GM19438 (cell line): ENCODE results near the gene UBB.

ENCODE experiments used
- ATAC-seq: cut with Tn5 transposase; IDR thresholded peaks from one replicate; pipeline ENCODE4 v1.9.1; 2021; ENCODE audit warnings: low read depth; ENCODE audit not compliant: unreplicated experiment

Gene UBB

GRCh38 chr17:16380640-16381495 lies at the start of gene UBB:
TSS of gene UBB (plus strand) at chr17:16381091. CDS start at chr17:16381908, 817 bp downstream.
- ATAC-seq: peak; percentile 96

GRCh38 chr17:16338391-16338790 lies 42.5 kb upstream of the UBB start:
- ATAC-seq: no peak

GRCh38 chr17:16339402-16339801 lies 41.5 kb upstream of the UBB start:
- ATAC-seq: no peak

GRCh38 chr17:16339959-16340358 lies 40.9 kb upstream of the UBB start:
- ATAC-seq: no peak

- ATAC-seq: no peak
Observed at GRCh38 chr17:16342979-16343378, 37.9 kb upstream of the UBB start.

GRCh38 chr17:16343569-16343968 lies 37.3 kb upstream of the UBB start:
- no peak for ATAC-seq

- ATAC-seq: no peak
Observed at GRCh38 chr17:16345565-16345964, 35.3 kb upstream of the UBB start.

- no peak for ATAC-seq
Observed at GRCh38 chr17:16346721-16347271, 34.1 kb upstream of the UBB start.

GRCh38 chr17:16348586-16348985 lies 32.3 kb upstream of the UBB start:
- ATAC-seq: no peak

GRCh38 chr17:16349431-16349830 lies 31.5 kb upstream of the UBB start:
- no peak for ATAC-seq

GRCh38 chr17:16351831-16352230 lies 29.1 kb upstream of the UBB start:
- no peak for ATAC-seq

- no peak for ATAC-seq
Observed at GRCh38 chr17:16352303-16352666, 28.6 kb upstream of the UBB start.

- peak; percentile 47 for ATAC-seq
Observed at GRCh38 chr17:16352667-16353316, 28.1 kb upstream of the UBB start.

- ATAC-seq: peak; percentile 73
Observed at GRCh38 chr17:16353317-16354174, 27.3 kb upstream of the UBB start, which contains the start of gene CENPV. TSS of gene CENPV (minus strand) at chr17:16353469. CDS start at chr17:16353436, 33 bp downstream.

GRCh38 chr17:16354585-16354984 lies 26.3 kb upstream of the UBB start:
- no peak for ATAC-seq

GRCh38 chr17:16358394-16358793 lies 22.5 kb upstream of the UBB start:
- ATAC-seq: no peak

- ATAC-seq: no peak
Observed at GRCh38 chr17:16361874-16362273, 19.0 kb upstream of the UBB start.

- no peak for ATAC-seq
Observed at GRCh38 chr17:16363749-16364536, 16.9 kb upstream of the UBB start.

- ATAC-seq: no peak
Observed at GRCh38 chr17:16364625-16365024, 16.3 kb upstream of the UBB start.

- no peak for ATAC-seq
Observed at GRCh38 chr17:16371742-16372141, 9.1 kb upstream of the UBB start.
